GM18907 (cell line): ENCODE results near the gene SPI1.
A peak's percentile ranks its signal among the peaks of the same experiment; 100 is the strongest.

Experiments
- ATAC-seq: cut with Tn5 transposase; IDR thresholded peaks from one replicate; pipeline ENCODE4 v1.9.1; 2021; ENCODE audit warnings: mild to moderate bottlenecking, moderate library complexity; ENCODE audit not compliant: unreplicated experiment

SPI1 gene

GRCh38 chr11:47378010-47378835 lies at the start of gene SPI1:
Gene SPI1 (minus strand): TSS chr11:47378547. CDS start chr11:47378353, 194 bp downstream.
- ATAC-seq, result peak; percentile 86

GRCh38 chr11:47426062-47426956 lies 48.0 kb upstream of the SPI1 start, which contains the start of gene PSMC3:
Gene PSMC3 (minus strand): TSS chr11:47426439. CDS start chr11:47426279, 160 bp downstream.
- ATAC-seq, result peak; percentile 88

GRCh38 chr11:47425611-47426010 lies 47.3 kb upstream of the SPI1 start:
- no peak for ATAC-seq

GRCh38 chr11:47418454-47419259 lies 40.3 kb upstream of the SPI1 start:
- no peak for ATAC-seq

- ATAC-seq, result no peak
Observed at GRCh38 chr11:47417712-47418111, 39.4 kb upstream of the SPI1 start.

DNA sequence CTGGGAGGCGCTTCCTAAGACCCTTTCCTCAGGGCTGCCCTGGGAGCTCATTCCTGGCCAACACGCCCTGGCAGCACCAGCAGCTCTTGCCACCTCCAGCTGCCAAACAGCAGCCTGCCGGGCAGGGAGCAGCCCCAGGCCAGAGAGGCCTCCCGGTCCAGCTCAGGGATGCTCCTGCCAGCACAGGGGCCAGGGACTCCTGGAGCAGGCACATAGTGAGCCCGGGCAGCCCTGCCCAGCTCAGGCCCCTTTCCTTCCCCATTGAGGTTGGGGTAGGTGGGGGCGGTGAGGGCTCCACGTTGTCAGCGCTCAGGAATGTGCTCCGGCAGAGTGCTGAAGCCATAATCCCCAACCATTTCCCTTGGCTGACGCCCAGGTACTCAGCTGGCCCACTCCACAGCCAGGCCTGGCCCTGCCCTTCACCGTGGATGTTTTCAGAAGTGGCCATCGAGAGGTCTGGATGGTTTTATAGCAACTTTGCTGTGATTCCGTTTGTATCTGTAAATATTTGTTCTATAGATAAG lies 37.7 kb upstream of the SPI1 start:
- no peak for ATAC-seq

- ATAC-seq, result no peak
Observed at GRCh38 chr11:47415091-47415854, 36.9 kb upstream of the SPI1 start.

GRCh38 chr11:47414685-47415070 lies 36.3 kb upstream of the SPI1 start:
- no peak for ATAC-seq

DNA sequence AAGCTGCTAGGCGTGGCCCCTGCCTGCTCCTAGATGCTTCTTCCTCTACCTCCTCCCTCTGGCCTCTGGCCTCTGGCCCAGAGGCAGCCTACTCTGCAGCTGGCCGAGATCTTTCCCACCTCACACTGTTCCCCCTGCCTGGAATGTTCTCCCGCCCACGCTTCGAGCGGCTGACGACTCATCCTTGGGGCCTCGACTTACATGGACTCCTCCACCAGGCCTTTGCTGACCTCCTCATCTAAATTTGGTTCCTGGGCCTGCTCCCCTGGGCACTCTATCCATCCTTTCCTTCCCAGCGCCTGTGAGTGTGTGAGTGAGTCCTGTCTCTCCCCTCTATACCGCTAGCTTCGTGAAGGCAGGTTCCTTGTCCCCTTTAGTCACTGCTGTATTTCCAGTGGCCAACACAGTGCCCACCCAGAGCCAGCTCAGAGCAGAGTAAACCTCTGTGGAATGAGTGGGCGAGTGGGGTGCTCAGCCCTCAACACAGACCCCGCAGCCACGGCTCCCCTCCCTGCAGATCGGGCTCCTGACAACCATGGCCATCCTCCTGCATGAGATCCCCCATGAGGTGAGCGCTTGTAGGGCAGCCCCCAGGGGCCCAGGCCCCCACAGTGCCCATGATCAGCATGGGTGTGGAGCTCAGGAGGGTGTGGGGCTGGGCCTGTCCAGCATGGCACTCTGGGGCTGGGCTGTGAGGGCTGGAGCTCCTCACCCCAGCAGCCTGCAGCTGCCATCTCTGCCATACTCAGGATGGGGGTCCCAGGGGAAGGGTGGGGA lies 35.7 kb upstream of the SPI1 start:
- ATAC-seq, result no peak

- no peak for ATAC-seq
Observed at GRCh38 chr11:47413351-47413750, 35.0 kb upstream of the SPI1 start.

DNA sequence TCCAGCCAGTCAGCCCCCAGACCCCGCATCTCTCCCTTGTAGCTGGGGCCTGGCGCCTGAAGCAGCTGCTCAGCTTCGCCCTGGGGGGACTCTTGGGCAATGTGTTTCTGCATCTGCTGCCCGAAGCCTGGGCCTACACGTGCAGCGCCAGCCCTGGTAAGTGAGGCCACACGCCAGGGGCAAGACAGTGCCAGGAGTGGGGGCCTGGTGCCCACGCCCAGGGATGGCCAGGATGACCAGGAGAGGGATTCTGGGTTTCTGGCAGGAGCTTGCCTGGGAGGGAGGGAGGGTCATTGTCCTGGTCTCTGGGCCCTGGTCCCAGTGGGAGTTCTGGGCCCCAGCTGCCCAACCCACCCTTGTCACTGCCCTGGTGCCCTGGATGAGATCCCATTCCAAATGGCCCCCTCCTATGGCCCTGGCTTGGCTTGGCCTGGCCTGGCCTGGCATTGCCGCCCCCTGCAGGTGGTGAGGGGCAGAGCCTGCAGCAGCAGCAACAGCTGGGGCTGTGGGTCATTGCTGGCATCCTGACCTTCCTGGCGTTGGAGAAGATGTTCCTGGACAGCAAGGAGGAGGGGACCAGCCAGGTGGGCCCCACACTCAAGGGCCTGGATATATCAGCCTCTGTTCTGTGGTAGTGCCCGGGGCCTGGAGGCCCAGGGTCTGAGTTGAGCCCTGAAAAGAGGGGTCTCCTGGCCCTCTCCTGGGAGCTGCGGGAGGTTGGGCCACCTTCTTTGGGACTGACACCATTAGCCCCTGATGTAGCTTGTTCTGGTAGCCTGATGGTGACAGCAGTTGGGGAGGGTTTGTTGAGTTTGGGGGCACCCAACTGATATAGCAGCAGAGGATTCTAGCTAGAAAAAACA lies 33.8 kb upstream of the SPI1 start:
- ATAC-seq, result no peak

GRCh38 chr11:47410370-47411264 lies 32.3 kb upstream of the SPI1 start:
- ATAC-seq, result no peak

DNA sequence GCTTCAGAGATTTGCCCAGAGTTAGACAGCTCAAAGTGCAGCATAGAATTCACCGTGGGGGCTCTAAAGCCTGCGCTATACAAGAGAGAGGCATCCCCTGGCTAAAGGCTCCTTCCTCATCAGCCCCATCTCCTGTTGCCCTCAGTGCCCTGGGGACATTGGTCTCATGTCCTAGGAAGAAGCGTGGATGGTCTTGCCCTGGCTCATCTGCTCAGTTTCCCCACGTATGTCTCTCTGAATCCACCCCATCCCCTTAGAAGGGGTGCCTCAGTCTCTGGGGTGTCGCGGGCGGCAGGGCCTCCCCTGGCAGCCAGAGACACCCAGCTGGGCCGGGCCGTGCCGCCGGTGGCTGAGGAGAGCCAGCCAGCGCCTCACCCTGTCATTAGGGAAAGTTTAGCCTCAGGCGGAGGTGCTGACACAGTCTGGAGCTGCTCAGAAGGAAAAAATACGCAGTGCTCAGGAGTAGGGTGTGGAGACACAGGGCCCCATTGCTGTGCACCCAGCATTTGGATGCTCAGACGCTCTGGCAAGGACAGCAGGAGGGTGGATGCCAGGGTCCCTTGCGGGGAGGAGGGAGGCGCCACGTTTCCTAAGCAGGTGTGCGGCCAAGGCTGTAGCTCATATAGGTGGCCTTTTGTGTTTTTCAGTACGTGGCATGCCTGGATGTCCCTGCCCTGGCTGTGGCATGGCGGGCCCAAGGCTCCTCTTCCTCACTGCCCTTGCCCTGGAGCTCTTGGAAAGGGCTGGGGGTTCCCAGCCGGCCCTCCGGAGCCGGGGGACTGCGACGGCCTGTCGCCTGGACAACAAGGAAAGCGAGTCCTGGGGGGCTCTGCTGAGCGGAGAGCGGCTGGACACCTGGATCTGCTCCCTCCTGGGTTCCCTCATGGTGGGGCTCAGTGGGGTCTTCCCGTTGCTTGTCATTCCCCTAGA lies 31.4 kb upstream of the SPI1 start:
- ATAC-seq, result no peak

- no peak for ATAC-seq
Observed at GRCh38 chr11:47408598-47409439, 30.5 kb upstream of the SPI1 start.
